Measurements from ENCODE around the gene MYH10. TPM values are rescaled to one million over a fixed set of nuclear protein-coding genes. Genes with fewer than 3 reads are reported as not detected.

MYH10 gene
- total RNA-seq, 2 donors from 2014 or later: 0.42 to 0.99 TPM

GRCh38 chr17:8488901-8489300, 141.6 kb downstream of the MYH10 start:
- Mint-ChIP-seq H3K4me1 (no peaks in the 10 kb centered on the region), H3K27me3 (no peaks in the 10 kb centered on the region), H3K4me3 (peak overlapping the region; percentile 19), H3K27ac (no peak overlapping the region), H3K36me3 (ENCODE audit: low read depth) (peaks cover 2% of the 10 kb centered on the region)
- DNase-seq (no peak), ATAC-seq (no peak)
- peaks cover 3% of the 10 kb centered on the region for H3K9me3 ChIP-seq (ENCODE audit: control insufficient read depth, low read length, poor library complexity, severe bottlenecking)

- no peak overlapping the region for H3K27ac Mint-ChIP-seq
- ATAC-seq: peak; percentile 26
These were observed 142.0 kb downstream of the MYH10 start for GRCh38 chr17:8488491-8488890.

DNA sequence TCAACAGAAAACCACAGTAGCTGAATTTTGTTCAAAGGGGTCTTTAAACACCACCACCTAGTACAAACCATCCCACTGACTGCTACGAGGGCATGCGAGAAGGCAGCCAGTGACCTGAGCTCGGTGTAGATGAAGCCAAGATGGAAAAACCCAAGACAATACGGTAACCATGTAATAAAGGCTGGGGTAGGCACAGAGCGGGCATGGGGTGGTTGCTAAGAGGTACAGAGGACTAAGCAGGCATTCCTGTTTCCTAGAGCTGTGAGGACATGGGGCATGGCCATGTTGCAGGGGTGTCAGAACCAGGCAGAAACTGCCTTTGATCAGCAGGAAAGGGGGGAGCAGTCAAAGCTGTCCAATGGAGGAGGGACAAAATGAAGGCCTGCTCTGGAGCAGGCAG, 142.8 kb downstream of the MYH10 start:
- Mint-ChIP-seq H3K4me3 (no peak overlapping the region), H3K27me3 (no peaks in the 10 kb centered on the region), H3K36me3 (ENCODE audit: low read depth) (peaks cover 2% of the 10 kb centered on the region), H3K27ac (no peak overlapping the region), H3K4me1 (no peaks in the 10 kb centered on the region)
- ATAC-seq (no peak), DNase-seq (no peak)
- peaks cover 3% of the 10 kb centered on the region for H3K9me3 ChIP-seq (ENCODE audit: control insufficient read depth, low read length, poor library complexity, severe bottlenecking)

More at GRCh38 chr17:8488491-8488890, 142.0 kb downstream of the MYH10 start:
- no peaks in the 10 kb centered on the region for H3K4me1 Mint-ChIP-seq
- H3K9me3 ChIP-seq (ENCODE audit: control insufficient read depth, low read length, poor library complexity, severe bottlenecking): peaks cover 3% of the 10 kb centered on the region
- no peak overlapping the region for H3K4me3 Mint-ChIP-seq
- no peaks in the 10 kb centered on the region for H3K27me3 Mint-ChIP-seq
- DNase-seq: no peak
- H3K36me3 Mint-ChIP-seq (ENCODE audit: low read depth): peaks cover 2% of the 10 kb centered on the region

DNA sequence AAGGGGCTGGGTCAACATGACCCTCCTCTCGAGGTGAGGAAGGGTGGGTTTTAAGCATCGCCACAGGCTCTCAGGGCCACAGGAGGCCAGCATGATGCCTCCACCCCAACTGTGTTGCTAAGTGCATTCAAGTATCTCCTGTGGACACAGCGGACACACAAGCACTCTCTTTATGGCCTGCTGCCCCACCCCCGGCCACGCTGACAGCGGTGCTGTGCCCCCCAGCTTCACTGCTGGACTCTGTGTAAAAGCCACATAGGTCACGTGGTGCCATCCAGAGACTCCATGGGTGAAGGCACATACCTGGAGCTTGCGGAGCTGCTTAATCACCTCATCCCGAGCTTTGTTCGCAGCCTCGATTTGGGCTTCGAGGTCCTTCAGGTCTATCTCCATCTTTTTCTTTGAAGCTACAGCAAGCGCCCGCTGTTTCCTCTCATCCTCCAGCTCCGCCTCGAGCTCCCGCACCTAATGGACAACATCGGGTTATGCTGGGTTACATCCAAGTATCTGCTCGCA, 143.3 kb downstream of the MYH10 start:
- peaks cover 5% of the 10 kb centered on the region for H3K36me3 Mint-ChIP-seq (ENCODE audit: low read depth)
- peaks cover 3% of the 10 kb centered on the region for H3K9me3 ChIP-seq (ENCODE audit: control insufficient read depth, low read length, poor library complexity, severe bottlenecking)
- H3K27me3 Mint-ChIP-seq: no peaks in the 10 kb centered on the region
- ATAC-seq (no peak), DNase-seq (no peak)
- no peak overlapping the region for H3K4me3 Mint-ChIP-seq
- no peak overlapping the region for H3K27ac Mint-ChIP-seq
- no peaks in the 10 kb centered on the region for H3K4me1 Mint-ChIP-seq

DNA sequence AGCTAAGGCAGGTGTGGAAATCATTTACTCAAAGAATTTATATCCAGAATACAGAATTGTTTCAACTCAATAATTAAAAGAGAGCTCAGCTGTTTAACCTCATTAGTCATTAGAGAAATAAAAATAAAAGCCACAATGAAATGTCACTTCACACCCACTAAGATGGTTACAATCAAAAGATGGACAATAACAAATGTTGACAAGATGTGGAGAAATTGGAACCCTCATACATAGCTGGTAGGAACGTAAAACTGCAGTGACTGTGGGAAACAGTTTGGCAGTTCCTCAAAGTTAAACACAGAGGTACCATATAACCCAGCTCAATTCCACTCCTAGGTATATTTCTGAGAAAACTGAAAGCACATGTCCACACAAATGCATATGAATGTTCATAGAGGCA, 145.0 kb downstream of the MYH10 start:
- no peak for DNase-seq
- no peaks in the 10 kb centered on the region for H3K4me1 Mint-ChIP-seq
- peaks cover 3% of the 10 kb centered on the region for H3K9me3 ChIP-seq (ENCODE audit: control insufficient read depth, low read length, poor library complexity, severe bottlenecking)
- no peak for ATAC-seq
- no peaks in the 10 kb centered on the region for H3K27me3 Mint-ChIP-seq
- H3K27ac Mint-ChIP-seq: no peak overlapping the region
- H3K36me3 Mint-ChIP-seq (ENCODE audit: low read depth): peaks cover 8% of the 10 kb centered on the region
- no peak overlapping the region for H3K4me3 Mint-ChIP-seq

GRCh38 chr17:8484465-8484864, 146.1 kb downstream of the MYH10 start:
- no peak overlapping the region for H3K27ac Mint-ChIP-seq
- no peaks in the 10 kb centered on the region for H3K27me3 Mint-ChIP-seq
- H3K36me3 Mint-ChIP-seq (ENCODE audit: low read depth): peaks cover 11% of the 10 kb centered on the region
- H3K4me3 Mint-ChIP-seq: no peak overlapping the region
- H3K9me3 ChIP-seq (ENCODE audit: control insufficient read depth, low read length, poor library complexity, severe bottlenecking): peaks cover 3% of the 10 kb centered on the region
- H3K4me1 Mint-ChIP-seq: peaks cover 2% of the 10 kb centered on the region
- DNase-seq (no peak), ATAC-seq (no peak)

DNA sequence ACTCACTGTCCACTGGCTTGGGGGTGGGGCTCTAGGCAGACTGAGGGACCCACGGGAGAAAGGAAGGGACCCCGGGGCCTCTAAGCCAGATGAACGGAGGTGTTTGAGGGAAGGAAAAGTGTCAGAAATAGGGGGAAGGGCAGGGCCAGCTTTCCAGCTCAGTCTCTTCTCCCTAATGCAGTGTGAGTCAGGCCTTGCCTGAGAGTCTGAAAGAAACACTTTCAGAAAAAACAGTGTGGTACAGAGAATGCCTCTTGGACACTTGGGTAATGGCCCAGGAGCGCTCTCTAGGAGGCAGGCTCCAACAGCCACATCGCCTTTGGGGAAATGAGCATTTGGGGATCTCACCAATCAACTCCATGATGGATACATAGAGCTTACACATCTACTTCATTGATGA, 148.0 kb downstream of the MYH10 start:
- DNase-seq (no peak), ATAC-seq (no peak)
- peaks cover 11% of the 10 kb centered on the region for H3K36me3 Mint-ChIP-seq (ENCODE audit: low read depth)
- H3K9me3 ChIP-seq (ENCODE audit: control insufficient read depth, low read length, poor library complexity, severe bottlenecking): peaks cover 3% of the 10 kb centered on the region
- peak overlapping the region; percentile 42 for H3K4me3 Mint-ChIP-seq
- no peak overlapping the region for H3K27ac Mint-ChIP-seq
- no peaks in the 10 kb centered on the region for H3K27me3 Mint-ChIP-seq
- peaks cover 5% of the 10 kb centered on the region for H3K4me1 Mint-ChIP-seq

GRCh38 chr17:8481703-8482102, 148.8 kb downstream of the MYH10 start:
- ATAC-seq (no peak), DNase-seq (no peak)
- peaks cover 3% of the 10 kb centered on the region for H3K9me3 ChIP-seq (ENCODE audit: control insufficient read depth, low read length, poor library complexity, severe bottlenecking)
- Mint-ChIP-seq H3K27me3 (no peaks in the 10 kb centered on the region), H3K4me3 (no peak overlapping the region), H3K27ac (no peak overlapping the region), H3K36me3 (ENCODE audit: low read depth) (peaks cover 9% of the 10 kb centered on the region), H3K4me1 (peaks cover 5% of the 10 kb centered on the region)

DNA sequence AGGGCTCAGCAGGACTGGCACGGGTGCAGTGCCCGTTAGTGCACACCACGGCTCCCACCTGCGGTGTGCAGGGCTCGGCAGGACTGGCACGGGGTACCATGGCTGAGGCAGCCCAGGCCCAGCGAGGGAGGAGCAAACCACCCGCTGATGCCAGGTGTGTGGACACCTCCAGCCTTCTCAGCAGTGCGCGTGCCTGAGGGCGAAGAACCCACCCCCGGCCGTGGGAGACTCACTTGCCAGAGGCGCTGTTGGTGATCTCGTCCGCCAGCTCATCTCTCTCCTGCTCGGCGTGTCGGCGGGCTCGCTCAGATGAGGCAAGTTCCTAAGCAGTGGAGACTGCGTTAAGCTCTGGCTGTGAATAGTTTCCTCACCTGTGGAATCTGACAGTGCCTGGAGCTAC, 149.4 kb downstream of the MYH10 start:
- no peak overlapping the region for H3K4me3 Mint-ChIP-seq
- peaks cover 9% of the 10 kb centered on the region for H3K36me3 Mint-ChIP-seq (ENCODE audit: low read depth)

DNA sequence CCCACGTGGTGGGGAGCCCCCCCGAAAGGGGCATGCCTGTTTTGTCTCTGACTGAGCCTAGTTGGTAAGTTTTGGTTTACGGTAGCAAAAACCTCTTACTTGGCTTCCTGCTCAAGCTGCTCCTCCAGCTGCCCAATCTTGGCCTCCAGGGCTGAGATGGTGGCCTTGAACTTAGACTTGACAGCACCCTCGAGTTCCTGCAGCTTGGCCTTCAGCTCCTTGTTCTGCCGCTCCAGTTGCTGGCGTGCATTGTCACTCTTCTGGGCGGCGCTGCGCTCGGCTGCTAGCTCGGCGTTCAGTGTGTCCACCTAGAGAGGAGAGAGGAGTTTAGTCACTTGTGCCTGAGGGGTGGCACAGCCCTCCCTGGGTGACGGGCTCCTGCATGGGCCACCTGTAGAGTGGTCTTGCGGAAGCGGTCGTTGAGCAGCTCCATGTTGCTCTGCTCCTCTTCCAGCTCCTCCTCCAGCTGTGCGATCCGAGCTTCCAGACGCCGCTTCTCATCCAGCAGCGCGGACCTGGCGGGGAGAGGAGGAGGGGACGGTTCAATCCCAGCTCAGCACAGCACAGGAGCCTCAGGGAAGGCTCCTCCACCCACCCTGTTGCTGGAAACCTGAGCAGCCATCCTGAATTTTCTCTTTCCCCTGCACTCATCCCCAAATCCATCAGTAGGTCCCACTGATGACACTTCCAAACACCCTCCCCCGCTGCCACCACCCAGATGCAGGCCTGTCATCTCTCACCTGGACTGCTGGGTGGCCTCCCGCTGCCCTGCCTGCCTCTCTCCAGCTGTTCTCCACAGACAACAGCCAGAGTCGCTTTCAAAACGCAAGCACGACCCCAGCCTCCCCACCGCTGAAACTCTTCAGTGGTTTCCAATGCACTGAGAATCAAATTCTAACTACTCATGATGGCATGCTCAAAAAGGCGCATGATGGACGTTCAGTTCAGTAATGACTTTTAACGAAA, 150.2 kb downstream of the MYH10 start:
- ATAC-seq (no peak), DNase-seq (no peak)
- no peaks in the 10 kb centered on the region for H3K27me3 Mint-ChIP-seq
- H3K4me3 Mint-ChIP-seq: no peak overlapping the region
- peaks cover 7% of the 10 kb centered on the region for H3K4me1 Mint-ChIP-seq
- H3K27ac Mint-ChIP-seq: no peak overlapping the region
- H3K36me3 Mint-ChIP-seq (ENCODE audit: low read depth): peaks cover 13% of the 10 kb centered on the region
- peaks cover 3% of the 10 kb centered on the region for H3K9me3 ChIP-seq (ENCODE audit: control insufficient read depth, low read length, poor library complexity, severe bottlenecking)

More for the DNA sequence above, 149.4 kb downstream of the MYH10 start:
- H3K9me3 ChIP-seq (ENCODE audit: control insufficient read depth, low read length, poor library complexity, severe bottlenecking): peaks cover 3% of the 10 kb centered on the region
- no peak overlapping the region for H3K27ac Mint-ChIP-seq
- ATAC-seq (no peak), DNase-seq (no peak)
- peaks cover 7% of the 10 kb centered on the region for H3K4me1 Mint-ChIP-seq
- no peaks in the 10 kb centered on the region for H3K27me3 Mint-ChIP-seq

GRCh38 chr17:8479431-8479947, 151.0 kb downstream of the MYH10 start:
- no peak for ATAC-seq
- DNase-seq: no peak
- peaks cover 14% of the 10 kb centered on the region for H3K36me3 Mint-ChIP-seq (ENCODE audit: low read depth)
- no peak overlapping the region for H3K4me3 Mint-ChIP-seq
- H3K27ac Mint-ChIP-seq: no peak overlapping the region
- peaks cover 3% of the 10 kb centered on the region for H3K9me3 ChIP-seq (ENCODE audit: control insufficient read depth, low read length, poor library complexity, severe bottlenecking)
- H3K4me1 Mint-ChIP-seq: peaks cover 7% of the 10 kb centered on the region
- H3K27me3 Mint-ChIP-seq: no peaks in the 10 kb centered on the region

DNA sequence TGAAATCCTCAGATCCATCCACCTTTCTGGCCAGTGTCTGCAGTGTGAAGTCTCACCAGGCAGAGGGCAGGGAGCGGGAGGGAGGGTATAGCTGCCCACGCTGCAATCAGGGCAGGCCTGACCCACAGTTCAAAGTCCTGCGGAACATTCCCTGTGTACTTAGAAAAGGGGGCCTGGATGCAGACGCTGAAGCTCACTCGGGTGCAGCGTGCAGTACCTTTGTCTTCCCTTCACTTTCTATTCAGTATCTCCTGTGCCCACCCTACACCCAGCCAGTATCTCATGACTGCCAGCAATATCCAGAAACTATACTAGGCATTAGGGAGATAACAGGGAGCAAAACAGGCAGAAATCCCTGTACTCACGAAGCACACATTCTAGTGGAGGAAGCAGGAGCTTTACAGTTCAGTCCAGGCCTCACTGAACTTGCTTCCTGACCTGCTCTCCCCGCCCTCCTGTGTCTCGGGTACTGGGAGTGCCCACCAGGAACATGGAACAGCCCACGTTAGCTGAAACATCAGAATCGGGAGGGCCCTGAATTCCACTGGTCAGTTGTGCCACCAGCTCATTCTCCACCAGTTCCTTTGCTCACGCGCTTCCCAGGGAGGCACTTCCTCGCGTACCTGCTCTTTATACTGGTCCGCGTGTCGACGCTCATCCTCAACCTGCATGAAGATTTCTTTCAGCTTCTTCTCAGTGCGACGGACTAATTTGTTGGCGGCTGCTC, 152.6 kb downstream of the MYH10 start:
- Mint-ChIP-seq H3K27me3 (no peaks in the 10 kb centered on the region), H3K4me1 (peaks cover 7% of the 10 kb centered on the region), H3K4me3 (no peak overlapping the region), H3K36me3 (ENCODE audit: low read depth) (peaks cover 15% of the 10 kb centered on the region), H3K27ac (peak overlapping the region; percentile 65)
- ATAC-seq (peak; percentile 3), DNase-seq (no peak)
- no peaks in the 10 kb centered on the region for H3K9me3 ChIP-seq (ENCODE audit: control insufficient read depth, low read length, poor library complexity, severe bottlenecking)

DNA sequence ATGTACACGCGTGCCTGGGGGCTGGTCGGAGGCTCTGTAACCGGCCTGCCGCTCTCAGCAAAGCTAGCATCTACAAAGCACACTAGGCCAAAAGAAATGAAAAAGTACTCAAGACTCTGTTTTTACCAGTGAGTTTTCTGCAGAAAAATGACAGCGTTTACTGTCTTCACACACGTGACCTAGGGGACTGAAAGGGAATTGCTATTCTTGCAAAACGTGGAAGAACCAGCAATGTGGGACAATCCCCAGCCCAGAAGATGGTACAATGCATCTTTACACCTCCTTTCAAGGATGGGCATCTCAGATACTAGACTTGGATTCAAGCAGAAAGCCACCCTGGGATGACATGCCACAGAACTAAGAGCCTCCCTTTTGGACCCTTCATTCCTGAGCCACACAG, 153.4 kb downstream of the MYH10 start:
- DNase-seq: no peak
- ATAC-seq: no peak
- no peaks in the 10 kb centered on the region for H3K9me3 ChIP-seq (ENCODE audit: control insufficient read depth, low read length, poor library complexity, severe bottlenecking)
- Mint-ChIP-seq H3K36me3 (ENCODE audit: low read depth) (peaks cover 12% of the 10 kb centered on the region), H3K4me3 (no peak overlapping the region), H3K27me3 (no peaks in the 10 kb centered on the region), H3K27ac (peak overlapping the region; percentile 53), H3K4me1 (peaks cover 7% of the 10 kb centered on the region)

All from T-helper 17 cell (primary cell).